NB4 (cell line): ENCODE results near the gene GXYLT2.

Experiments used
- MYC ChIP-seq: IDR thresholded peaks from 2 replicates; pipeline ENCODE4 v1.6.1; 2011; ENCODE audit warnings: low read depth, low read length
- POLR2A ChIP-seq: IDR thresholded peaks from 2 replicates; pipeline ENCODE4 v1.6.1; 2011; ENCODE audit warnings: mild to moderate bottlenecking; ENCODE audit not compliant: insufficient read length; ENCODE audit errors: extremely low read depth
- TF ChIP-seq, protein P1 (sequence below): IDR thresholded peaks from one replicate; pipeline ENCODE4 v1.5.1; 2012; ENCODE audit warnings: low read depth, low read length

DNA sequence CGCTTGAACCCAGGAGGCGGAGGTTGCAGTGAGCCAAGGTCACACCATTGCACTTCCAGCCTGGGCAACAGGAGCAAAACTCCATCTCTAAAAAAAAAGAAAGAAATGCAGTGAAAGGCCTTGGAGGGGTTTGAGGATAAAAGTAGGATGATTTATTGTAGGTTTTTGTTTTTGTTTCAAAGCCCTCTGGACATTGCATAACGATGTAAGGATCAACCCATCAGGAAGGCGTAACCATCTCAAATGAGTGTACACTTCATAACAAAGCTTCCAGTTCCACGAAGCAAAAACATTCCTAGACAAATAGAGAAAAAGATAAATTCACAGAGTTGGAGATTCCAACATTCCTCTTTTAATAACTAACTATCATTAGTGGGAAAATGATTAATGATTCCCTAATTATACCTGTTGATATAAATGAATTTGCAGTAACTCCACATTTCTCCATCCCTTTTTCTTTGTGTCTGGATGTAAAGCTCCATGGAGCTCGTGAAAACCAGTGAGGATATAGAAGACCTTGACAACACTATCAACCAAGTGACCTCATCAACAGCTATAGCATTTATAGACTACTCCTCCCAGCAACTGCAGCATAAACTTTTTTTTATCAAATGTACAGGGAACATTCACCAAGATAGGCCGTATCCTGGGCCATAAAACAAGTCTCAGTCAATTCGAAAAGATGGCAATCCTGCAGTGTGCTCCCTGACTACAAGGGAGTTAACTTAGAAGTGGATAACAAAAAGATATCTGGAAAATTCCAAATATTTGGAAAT lies 60.1 kb downstream of the GXYLT2 start:
- TF ChIP-seq, protein P1, sequence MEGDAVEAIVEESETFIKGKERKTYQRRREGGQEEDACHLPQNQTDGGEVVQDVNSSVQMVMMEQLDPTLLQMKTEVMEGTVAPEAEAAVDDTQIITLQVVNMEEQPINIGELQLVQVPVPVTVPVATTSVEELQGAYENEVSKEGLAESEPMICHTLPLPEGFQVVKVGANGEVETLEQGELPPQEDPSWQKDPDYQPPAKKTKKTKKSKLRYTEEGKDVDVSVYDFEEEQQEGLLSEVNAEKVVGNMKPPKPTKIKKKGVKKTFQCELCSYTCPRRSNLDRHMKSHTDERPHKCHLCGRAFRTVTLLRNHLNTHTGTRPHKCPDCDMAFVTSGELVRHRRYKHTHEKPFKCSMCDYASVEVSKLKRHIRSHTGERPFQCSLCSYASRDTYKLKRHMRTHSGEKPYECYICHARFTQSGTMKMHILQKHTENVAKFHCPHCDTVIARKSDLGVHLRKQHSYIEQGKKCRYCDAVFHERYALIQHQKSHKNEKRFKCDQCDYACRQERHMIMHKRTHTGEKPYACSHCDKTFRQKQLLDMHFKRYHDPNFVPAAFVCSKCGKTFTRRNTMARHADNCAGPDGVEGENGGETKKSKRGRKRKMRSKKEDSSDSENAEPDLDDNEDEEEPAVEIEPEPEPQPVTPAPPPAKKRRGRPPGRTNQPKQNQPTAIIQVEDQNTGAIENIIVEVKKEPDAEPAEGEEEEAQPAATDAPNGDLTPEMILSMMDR, result no peak
- TF ChIP-seq MYC (no peak), POLR2A (no peak)
